GM23248 (cell line): ENCODE data around the gene CALB2.

ENCODE experiments used
- EZH2 ChIP-seq: fragments of 200-600 bp; sonication (generic); IDR thresholded peaks from 2 replicates; pipeline ENCODE4 v1.6.1; 2018; ENCODE audit warnings: antibody characterized with exemption, mild to moderate bottlenecking; ENCODE audit not compliant: insufficient read depth, poor library complexity, severe bottlenecking
- EZH2phosphoT487 ChIP-seq: fragments of 200-600 bp; sonication (generic); IDR thresholded peaks from 2 replicates; pipeline ENCODE4 v1.6.1; 2018; ENCODE audit warnings: antibody characterized with exemption, moderate library complexity, mild to moderate bottlenecking, low read depth; ENCODE audit not compliant: insufficient read depth

DNA sequence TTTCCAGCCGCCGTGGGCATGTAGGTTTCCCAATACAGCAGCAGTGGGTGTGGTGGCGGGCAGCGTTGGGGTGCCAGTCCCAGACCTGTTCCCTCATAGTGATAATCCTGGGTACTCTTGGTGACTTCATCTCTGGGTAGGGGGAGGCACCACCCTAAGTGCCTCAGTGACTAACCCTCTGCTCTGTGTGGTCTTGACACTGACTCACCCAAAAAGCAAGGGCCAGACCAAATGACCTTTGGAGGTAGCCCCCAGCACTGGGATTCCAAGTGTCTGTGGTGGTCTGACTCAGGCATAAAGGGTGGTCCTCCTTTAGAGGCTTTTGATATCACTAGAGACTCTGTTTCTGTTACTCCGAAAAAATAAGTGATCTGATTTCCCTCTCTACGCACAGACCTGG, 908 bp downstream of the CALB2 start:
- TF ChIP-seq EZH2 (no peak), EZH2phosphoT487 (no peak)
